Mesendoderm (in vitro differentiated cells): ENCODE data around the gene CDRT15L2.
"Not testable (repeated sequence)": the region's sequence is repeated elsewhere in the genome, so short reads cannot be mapped to it uniquely, and the experiment has no call there.

Source experiments
- DNase-seq: peaks from one replicate; pipeline ENCODE4 v3.0.0; 2013
- H2AK5ac ChIP-seq: 2 replicates; pipeline ENCODE4 v1.6.1; 2013; ENCODE audit warnings: low read length, inconsistent platforms
- H2BK120ac ChIP-seq: 2 replicates; pipeline ENCODE4 v1.6.1; 2013; ENCODE audit warnings: low read depth, mild to moderate bottlenecking, low read length, moderate library complexity, mixed read lengths
- H2BK15ac ChIP-seq: replicated peaks from 2 replicates; pipeline ENCODE4 v1.6.1; 2013; ENCODE audit warnings: low read depth, mild to moderate bottlenecking, moderate library complexity
- H2BK5ac ChIP-seq: 2 replicates; pipeline ENCODE4 v1.6.1; 2013; ENCODE audit warnings: low read length, inconsistent platforms
- H3K18ac ChIP-seq: 2 replicates; pipeline ENCODE4 v1.6.1; 2013; ENCODE audit warnings: mild to moderate bottlenecking, low read length, mixed read lengths
- H3K23ac ChIP-seq: one replicate; pipeline ENCODE4 v1.6.1; 2013; ENCODE audit warnings: low read length
- H3K27ac ChIP-seq: 2 replicates; pipeline ENCODE4 v1.5.1; 2013; ENCODE audit warnings: low read depth, mild to moderate bottlenecking, inconsistent platforms, low read length, moderate library complexity
- H3K27me3 ChIP-seq: 2 replicates; pipeline ENCODE4 v1.6.1; 2013; ENCODE audit warnings: low read length, control low read depth, mild to moderate bottlenecking, inconsistent platforms; ENCODE audit not compliant: insufficient read depth, poor library complexity
- H3K36me3 ChIP-seq: 2 replicates; pipeline ENCODE4 v1.6.1; 2013; ENCODE audit warnings: low read length, inconsistent platforms; ENCODE audit not compliant: control insufficient read depth, insufficient read depth
- H3K4ac ChIP-seq: one replicate; pipeline ENCODE4 v1.6.1; 2013; ENCODE audit warnings: low read depth, mild to moderate bottlenecking, low read length, moderate library complexity
- H3K4me1 ChIP-seq: 2 replicates; pipeline ENCODE4 v1.6.1; 2013; ENCODE audit warnings: low read depth, low read length, inconsistent platforms; ENCODE audit not compliant: control insufficient read depth
- H3K4me2 ChIP-seq: 2 replicates; pipeline ENCODE4 v1.6.1; 2013; ENCODE audit warnings: low read length
- H3K4me3 ChIP-seq: 2 replicates; pipeline ENCODE4 v1.5.1; 2013; ENCODE audit warnings: mild to moderate bottlenecking, low read length
- H3K56ac ChIP-seq: one replicate; pipeline ENCODE4 v1.6.1; 2013; ENCODE audit warnings: low read length
- H3K79me1 ChIP-seq: 2 replicates; pipeline ENCODE4 v1.6.1; 2013; ENCODE audit warnings: low read length, inconsistent platforms
- H3K79me2 ChIP-seq: 2 replicates; pipeline ENCODE4 v1.6.1; 2013; ENCODE audit warnings: mild to moderate bottlenecking, low read length; ENCODE audit not compliant: control insufficient read depth, insufficient read depth
- H3K9ac ChIP-seq: 2 replicates; pipeline ENCODE4 v1.6.1; 2013; ENCODE audit warnings: low read length, inconsistent platforms
- H4K5ac ChIP-seq: one replicate; pipeline ENCODE4 v1.6.1; 2013; ENCODE audit warnings: low read length
- H4K8ac ChIP-seq: one replicate; pipeline ENCODE4 v1.6.1; 2013; ENCODE audit warnings: low read depth, mild to moderate bottlenecking, control low read depth, low read length, moderate library complexity
- WGBS: extraction: QIAGEN DNeasy Blood & Tissue Kit; methylation state at CpG from one replicate; pipeline ENCODE4 v1.1.7; 2013; ENCODE audit warnings: low lambda C conversion rate, missing lambda C conversion rate; ENCODE audit not compliant: insufficient coverage; ENCODE audit errors: extremely low coverage; 5-methylcytosine and 5-hydroxymethylcytosine counted together

The CDRT15L2 gene

DNA sequence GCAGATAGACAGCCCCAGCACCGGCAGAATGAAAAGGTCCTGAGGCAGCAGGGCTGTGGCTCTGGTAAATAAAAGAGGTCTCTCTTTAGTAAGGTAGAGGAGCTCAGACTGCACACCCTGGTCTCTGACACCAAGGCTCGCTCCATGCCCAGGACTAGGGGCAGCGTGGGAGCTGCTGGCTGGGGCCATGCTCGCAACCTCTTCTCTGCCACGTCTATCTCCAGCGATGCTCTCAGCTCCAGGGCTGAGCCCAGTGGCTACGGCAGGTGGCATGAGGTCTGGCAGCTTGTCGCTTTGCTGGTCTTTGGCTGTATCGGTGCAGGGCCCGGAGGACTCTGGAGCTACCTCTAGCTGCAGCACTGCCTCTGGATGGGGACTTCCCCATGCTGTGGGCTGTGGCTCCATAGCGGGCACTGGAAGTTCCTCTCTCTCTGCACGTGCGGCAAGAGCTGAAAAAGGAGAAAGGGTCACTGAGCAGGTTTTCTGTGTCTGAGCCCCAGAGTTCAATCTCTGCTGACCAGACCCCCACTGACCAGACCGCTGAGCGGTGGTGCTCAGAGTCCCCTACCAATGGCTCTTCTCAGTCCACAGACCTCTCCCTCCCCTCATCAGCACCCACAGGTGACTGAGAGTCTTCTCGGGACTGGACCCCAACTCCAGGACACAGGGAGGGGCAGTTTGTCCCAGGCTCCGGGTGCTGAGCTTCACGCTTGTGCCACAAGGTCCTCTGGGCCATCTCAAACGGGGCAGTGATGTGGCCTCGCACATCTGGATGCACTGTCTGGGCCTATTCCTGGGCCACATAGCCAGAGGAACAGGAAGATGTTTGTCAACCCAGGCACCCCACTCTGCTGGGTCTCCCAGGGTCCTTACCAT is 24.2 kb upstream of the CDRT15L2 start:
- not testable (repeated sequence) for H3K4me2 ChIP-seq, H3K79me2 ChIP-seq, H3K9ac ChIP-seq, H3K18ac ChIP-seq, H2AK5ac ChIP-seq, H4K5ac ChIP-seq, DNase-seq, H3K27ac ChIP-seq, H3K79me1 ChIP-seq, H3K4me1 ChIP-seq, H2BK120ac ChIP-seq, H3K36me3 ChIP-seq, H3K56ac ChIP-seq, H2BK5ac ChIP-seq, H4K8ac ChIP-seq, H3K4ac ChIP-seq, H3K23ac ChIP-seq, H2BK15ac ChIP-seq, H3K4me3 ChIP-seq, H3K27me3 ChIP-seq
- WGBS, result no CpG with 5 or more reads among the region's 20 CpGs

DNA sequence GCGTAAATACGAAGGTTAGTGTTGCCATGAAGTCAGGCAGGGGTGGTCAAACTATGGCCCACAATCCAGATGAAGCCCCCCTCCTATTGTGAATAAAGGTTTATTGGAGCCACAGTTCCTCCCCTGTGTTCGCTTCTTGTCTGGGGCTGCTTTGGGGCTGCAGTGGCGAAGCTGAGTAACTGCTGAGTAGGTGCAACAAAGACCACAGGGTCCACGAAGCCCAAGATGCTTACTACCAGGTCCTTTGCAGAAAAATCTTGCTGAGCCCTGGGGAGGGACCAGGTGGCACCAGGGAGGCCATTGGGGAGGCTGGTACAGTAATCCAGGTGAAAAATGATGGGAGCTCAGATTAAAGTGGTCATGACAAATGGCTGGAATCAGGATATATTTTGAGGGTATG is 21.4 kb upstream of the CDRT15L2 start:
- not testable (repeated sequence) for H3K27me3 ChIP-seq, H3K18ac ChIP-seq, H4K8ac ChIP-seq, H3K4me3 ChIP-seq, H3K79me1 ChIP-seq, H3K9ac ChIP-seq, H3K4ac ChIP-seq, H3K56ac ChIP-seq, H3K79me2 ChIP-seq, H2BK5ac ChIP-seq, H3K27ac ChIP-seq, H3K23ac ChIP-seq, H3K4me1 ChIP-seq, H2BK15ac ChIP-seq, H3K4me2 ChIP-seq, DNase-seq, H2BK120ac ChIP-seq, H2AK5ac ChIP-seq, H3K36me3 ChIP-seq, H4K5ac ChIP-seq
- WGBS, result no CpG with 5 or more reads among the region's 5 CpGs

DNA sequence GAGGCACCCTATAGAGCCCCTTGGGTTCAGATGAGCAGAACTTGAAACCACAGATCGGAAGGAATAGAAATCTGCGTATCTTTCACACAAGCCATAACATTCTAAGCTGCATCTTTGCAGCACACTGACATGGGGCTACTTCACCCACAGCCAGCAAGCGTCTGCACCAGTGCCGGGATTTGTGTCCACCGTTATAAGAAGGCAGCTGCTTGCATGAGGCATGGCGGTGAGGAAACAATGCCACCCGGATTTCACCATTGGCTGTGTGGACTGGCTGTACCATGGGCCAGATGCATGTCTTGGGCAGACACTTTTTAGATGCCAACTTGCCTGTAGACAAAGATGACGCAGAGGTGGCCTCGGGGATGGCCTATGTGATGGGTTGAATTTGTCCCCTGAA is 20.5 kb upstream of the CDRT15L2 start:
- not testable (repeated sequence) for H3K23ac ChIP-seq, H3K4me1 ChIP-seq, H3K4me2 ChIP-seq, H3K36me3 ChIP-seq, H3K56ac ChIP-seq, H2BK120ac ChIP-seq, H2BK5ac ChIP-seq, H4K5ac ChIP-seq, H3K27ac ChIP-seq, H3K18ac ChIP-seq, H3K4ac ChIP-seq, DNase-seq, H3K79me1 ChIP-seq, H2BK15ac ChIP-seq, H3K79me2 ChIP-seq, H3K4me3 ChIP-seq, H3K9ac ChIP-seq, H2AK5ac ChIP-seq, H3K27me3 ChIP-seq, H4K8ac ChIP-seq
- WGBS, result no CpG with 5 or more reads among the region's 9 CpGs

DNA sequence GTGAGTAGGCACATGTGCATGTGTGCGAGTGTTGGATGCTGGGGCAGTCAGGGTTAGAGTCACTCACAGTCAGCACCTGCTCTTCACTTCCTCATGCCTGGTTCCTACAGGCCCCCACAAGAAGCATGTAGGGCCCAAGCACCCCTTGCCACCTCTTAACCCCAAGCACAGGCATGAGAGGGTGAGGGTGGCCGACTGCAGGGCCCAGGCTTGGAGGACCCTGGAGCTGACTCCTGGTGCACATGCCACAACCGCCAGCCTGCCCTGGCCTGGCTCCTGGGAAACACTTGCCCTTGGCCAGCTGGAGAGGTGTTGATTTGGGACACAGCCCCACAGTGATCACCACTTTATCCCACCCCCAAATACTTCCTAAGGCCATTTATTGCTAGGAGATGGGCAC is 16.9 kb upstream of the CDRT15L2 start:
- no peaks in the 10 kb centered on the region for H3K4me1 ChIP-seq

DNA sequence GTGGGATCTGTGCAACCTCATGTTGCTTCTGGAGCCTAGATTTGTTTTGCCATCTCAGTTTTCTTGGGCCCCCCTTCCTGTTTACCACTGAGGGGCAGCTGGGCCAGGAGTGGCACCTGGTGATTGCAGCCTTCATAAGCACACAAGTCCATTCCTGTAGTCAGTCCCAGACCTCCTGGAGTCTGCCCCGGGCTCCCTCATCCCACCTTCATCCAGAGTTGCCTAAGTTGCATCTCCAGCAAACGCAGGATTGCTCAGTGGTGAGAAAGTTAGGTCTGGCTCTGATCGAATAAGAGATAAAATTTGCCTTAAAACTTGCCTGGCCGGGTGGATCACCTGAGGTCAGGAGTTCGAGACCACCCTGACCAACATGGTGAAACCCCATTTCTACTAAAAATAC is 14.3 kb upstream of the CDRT15L2 start:
- H4K5ac ChIP-seq, H3K4ac ChIP-seq, H3K18ac ChIP-seq: not testable (repeated sequence)

More for the DNA sequence above, 16.9 kb upstream of the CDRT15L2 start:
- H3K9ac ChIP-seq, result no peak overlapping the region
- H2BK120ac ChIP-seq, result no peak overlapping the region
- WGBS, result no CpG with 5 or more reads among the region's 3 CpGs
- H3K79me1 ChIP-seq, result no peaks in the 10 kb centered on the region
- no peaks in the 10 kb centered on the region for H3K79me2 ChIP-seq
- H3K27me3 ChIP-seq, result no peaks in the 10 kb centered on the region
- H3K18ac ChIP-seq, result no peak overlapping the region
- H3K4me2 ChIP-seq, result no peak overlapping the region
- no peak overlapping the region for H3K4ac ChIP-seq
- no peak overlapping the region for H3K4me3 ChIP-seq
- no peak overlapping the region for H3K56ac ChIP-seq
- no peak for DNase-seq
- H4K8ac ChIP-seq, result no peak overlapping the region
- H3K36me3 ChIP-seq, result no peaks in the 10 kb centered on the region
- H4K5ac ChIP-seq, result no peak overlapping the region
- H3K27ac ChIP-seq, result no peak overlapping the region
- H2BK15ac ChIP-seq, result no peak overlapping the region
- no peak overlapping the region for H3K23ac ChIP-seq
- no peak overlapping the region for H2AK5ac ChIP-seq
- no peak overlapping the region for H2BK5ac ChIP-seq

DNA sequence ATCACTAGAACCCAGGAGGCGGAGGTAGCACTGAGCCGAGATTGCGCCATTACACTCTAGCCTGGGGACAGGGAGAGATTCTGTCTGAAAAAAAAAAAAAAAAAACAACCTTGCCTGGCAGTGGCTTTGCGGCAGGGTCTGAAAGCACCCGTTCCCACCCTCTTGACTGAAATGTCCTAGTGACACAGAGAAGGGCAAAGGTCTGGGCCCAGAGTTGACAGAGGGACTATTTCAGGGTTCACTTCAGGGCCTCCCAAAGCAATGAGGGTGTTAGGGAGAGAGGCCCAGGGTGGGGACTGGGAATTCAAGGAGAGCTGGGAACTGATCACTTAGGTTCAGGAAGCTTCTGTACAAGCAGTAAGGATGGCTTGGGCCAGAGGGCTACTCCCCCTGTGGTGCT is 13.8 kb upstream of the CDRT15L2 start:
- no peak overlapping the region for H3K9ac ChIP-seq
- no peak overlapping the region for H3K27ac ChIP-seq
- H3K79me2 ChIP-seq, result no peaks in the 10 kb centered on the region
- H3K18ac ChIP-seq, result no peak overlapping the region
- H3K23ac ChIP-seq, result no peak overlapping the region
- H3K27me3 ChIP-seq, result no peaks in the 10 kb centered on the region
- H2BK15ac ChIP-seq, result no peak overlapping the region
- no CpG with 5 or more reads among the region's 5 CpGs for WGBS
- H3K4me3 ChIP-seq, result no peak overlapping the region
- no peaks in the 10 kb centered on the region for H3K79me1 ChIP-seq
- no peaks in the 10 kb centered on the region for H3K36me3 ChIP-seq
- H2AK5ac ChIP-seq, result no peak overlapping the region
- H3K4ac ChIP-seq, result no peak overlapping the region
- H3K56ac ChIP-seq, result no peak overlapping the region
- no peak overlapping the region for H4K5ac ChIP-seq
- H2BK120ac ChIP-seq, result no peak overlapping the region
- DNase-seq, result no peak
- no peak overlapping the region for H4K8ac ChIP-seq
- H2BK5ac ChIP-seq, result no peak overlapping the region
- no peaks in the 10 kb centered on the region for H3K4me1 ChIP-seq
- no peak overlapping the region for H3K4me2 ChIP-seq

More for the DNA sequence above, 14.3 kb upstream of the CDRT15L2 start:
- H3K4me2 ChIP-seq, H2AK5ac ChIP-seq, DNase-seq, H4K8ac ChIP-seq, H3K56ac ChIP-seq, H2BK120ac ChIP-seq, H3K79me2 ChIP-seq, H3K23ac ChIP-seq, H3K9ac ChIP-seq, H2BK5ac ChIP-seq, H2BK15ac ChIP-seq, H3K27me3 ChIP-seq, H3K79me1 ChIP-seq, H3K36me3 ChIP-seq, H3K27ac ChIP-seq, H3K4me1 ChIP-seq, H3K4me3 ChIP-seq: not testable (repeated sequence)
- WGBS, result no CpG with 5 or more reads among the region's 5 CpGs
